Stomach (tissue), 9 donors: ENCODE measurements around the gene CA12. TPM values are rescaled to one million over a fixed set of nuclear protein-coding genes. Genes with fewer than 3 reads are reported as not detected.
A peak's percentile ranks its signal among the peaks of the same experiment; 100 is the strongest.

ENCODE experiments used
- DNase-seq, 2 donors: peaks; one replicate each; pipeline versions ENCODE4 v3.0.0 to v3.0.0-alpha.2; 2013 to 2019
- H3K27ac ChIP-seq, 5 donors: fragments of 200-600 bp in 4 of 5; sonication (generic) in 4 of 5; one replicate each; pipeline ENCODE4 v1.5.1; 2013 to 2019; ENCODE audit warnings: mild to moderate bottlenecking in 1 of 5, moderate library complexity in 1 of 5
- H3K27me3 ChIP-seq, 3 donors: fragments of 200-600 bp; sonication (generic); one replicate each; pipeline ENCODE4 v1.5.1; 2017 to 2019; ENCODE audit warnings: mixed run types in 1 of 3
- H3K36me3 ChIP-seq, 4 donors: fragments of 200-600 bp; sonication (generic); 1 replicate in 3 of 4; 2 replicates in 1 of 4; pipeline ENCODE4 v1.5.1; 2016 to 2019
- H3K4me1 ChIP-seq, 4 donors: fragments of 200-600 bp; sonication (generic); one replicate each; pipeline ENCODE4 v1.5.1; 2016 to 2019
- H3K4me3 ChIP-seq, 4 donors: fragments of 200-600 bp; sonication (generic) in 3 of 4; one replicate each; pipeline ENCODE4 v1.5.1; 2016 to 2019; ENCODE audit warnings: mild to moderate bottlenecking in 1 of 4
- H3K9me3 ChIP-seq, 4 donors: fragments of 200-600 bp; sonication (generic); one replicate each; pipeline ENCODE4 v1.5.1; 2016 to 2019
- EP300 ChIP-seq: sonication (generic); formaldehyde crosslinking; IDR thresholded peaks from one replicate; pipeline ENCODE4 v1.6.1; 2017; ENCODE audit warnings: antibody characterized with exemption
- POLR2A ChIP-seq, 4 donors: fragments of 450-650 bp; IDR thresholded peaks; one replicate each; pipeline ENCODE4 v1.6.1; 2016; ENCODE audit warnings: antibody characterized with exemption in 4 of 4, control low read depth in 2 of 4, mild to moderate bottlenecking in 1 of 4, moderate library complexity in 1 of 4
- POLR2AphosphoS5 ChIP-seq, 3 donors: sonication (generic); formaldehyde crosslinking; IDR thresholded peaks; one replicate each; pipeline ENCODE4 v1.6.1; 2016; ENCODE audit warnings: antibody characterized with exemption in 3 of 3
- WGBS, 5 donors: extraction: QIAGEN DNeasy Blood & Tissue Kit in 3 of 5; methylation state at CpG; one replicate each; pipeline versions ENCODE4 v1.1.5 to v1.1.7; 2013 to 2018; 5-methylcytosine and 5-hydroxymethylcytosine counted together
- intact Hi-C: fragments of 100-400 bp; cut with DNase I; formaldehyde crosslinking; loops from one replicate; pipeline ENCODE4 v1.15.1; 2023; ENCODE audit warnings: low total_unique reads
- polyA plus RNA-seq, 3 donors: library from polyadenylated mRNA; stranded (reverse); fragments of 200-250 nt; gene quantifications; one replicate each; pipeline ENCODE4 v1.2.3, GENCODE V29; 2013
- total RNA-seq, 5 donors: library from RNA; depleted of rRNA; stranded (reverse); fragments of >200 nt; gene quantifications; one replicate each; pipeline versions ENCODE4 v1.1.0 to v1.2.3, GENCODE V29; 2014 to 2016
- TF ChIP-seq, protein P1 (sequence below), 7 experiments: fragments of 450-650 bp in 4 of 7; fragments of 200-600 bp in 3 of 7; sonication (generic) in 3 of 7; IDR thresholded peaks; one replicate each; pipeline ENCODE4 v1.5.1; 2016 to 2019; ENCODE audit warnings: antibody characterized with exemption in 7 of 7, control low read depth in 2 of 7, mild to moderate bottlenecking in 1 of 7
- donor health status: healthy with polysubstance abuse.
- donor health status: Bipolar disorder and iron deficiency.
- donor health status: healthy.

The CA12 gene
- total and polyA plus RNA-seq, 8 donors: 0.46 to 58.8 (median 7.7) TPM

DNA sequence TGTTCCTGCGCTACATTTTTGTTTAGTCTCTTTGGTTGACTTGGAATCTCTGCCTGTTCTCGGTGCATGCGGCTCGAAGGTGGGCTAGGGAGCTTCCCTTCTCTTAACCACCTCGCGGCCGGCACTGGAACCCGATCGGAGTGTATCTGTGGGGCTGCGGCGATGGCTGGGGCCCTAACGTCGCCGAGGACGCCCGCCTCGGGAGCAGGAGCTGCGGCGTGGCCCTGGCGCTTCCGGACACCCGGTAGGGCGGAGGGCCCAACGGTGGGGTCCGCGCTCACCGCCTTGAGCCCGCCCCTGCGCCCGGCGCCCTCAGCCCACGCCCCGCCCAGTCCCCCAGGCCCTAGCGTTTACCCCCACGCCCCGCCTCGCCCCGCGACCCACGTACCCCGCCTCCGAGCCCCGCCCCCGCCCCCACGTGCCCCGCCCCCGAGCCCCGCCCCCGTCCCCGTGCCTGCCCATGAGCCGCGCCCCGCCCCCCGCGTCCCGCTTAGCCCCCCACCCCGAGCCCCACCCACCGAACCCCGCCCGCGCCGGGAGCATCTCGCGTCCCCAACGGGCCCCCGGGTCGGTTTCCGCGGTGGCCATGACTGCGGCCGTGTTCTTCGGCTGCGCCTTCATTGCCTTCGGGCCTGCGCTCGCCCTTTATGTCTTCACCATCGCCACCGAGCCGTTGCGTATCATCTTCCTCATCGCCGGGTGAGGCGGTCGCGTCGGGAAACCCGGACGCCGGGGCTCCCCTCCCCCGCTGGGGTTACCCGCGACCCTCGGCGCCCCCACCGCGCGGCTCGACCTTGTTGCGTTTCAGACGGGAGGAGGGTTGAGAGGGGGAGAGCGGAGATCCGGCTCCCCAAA lies 104.4 kb downstream of the CA12 start, which contains the start of gene APH1B:
TSS of gene APH1B (plus strand) at position 568 of the 855 bp plus-strand sequence. CDS start at position 587, 19 bp downstream.
- TF ChIP-seq, protein P1, sequence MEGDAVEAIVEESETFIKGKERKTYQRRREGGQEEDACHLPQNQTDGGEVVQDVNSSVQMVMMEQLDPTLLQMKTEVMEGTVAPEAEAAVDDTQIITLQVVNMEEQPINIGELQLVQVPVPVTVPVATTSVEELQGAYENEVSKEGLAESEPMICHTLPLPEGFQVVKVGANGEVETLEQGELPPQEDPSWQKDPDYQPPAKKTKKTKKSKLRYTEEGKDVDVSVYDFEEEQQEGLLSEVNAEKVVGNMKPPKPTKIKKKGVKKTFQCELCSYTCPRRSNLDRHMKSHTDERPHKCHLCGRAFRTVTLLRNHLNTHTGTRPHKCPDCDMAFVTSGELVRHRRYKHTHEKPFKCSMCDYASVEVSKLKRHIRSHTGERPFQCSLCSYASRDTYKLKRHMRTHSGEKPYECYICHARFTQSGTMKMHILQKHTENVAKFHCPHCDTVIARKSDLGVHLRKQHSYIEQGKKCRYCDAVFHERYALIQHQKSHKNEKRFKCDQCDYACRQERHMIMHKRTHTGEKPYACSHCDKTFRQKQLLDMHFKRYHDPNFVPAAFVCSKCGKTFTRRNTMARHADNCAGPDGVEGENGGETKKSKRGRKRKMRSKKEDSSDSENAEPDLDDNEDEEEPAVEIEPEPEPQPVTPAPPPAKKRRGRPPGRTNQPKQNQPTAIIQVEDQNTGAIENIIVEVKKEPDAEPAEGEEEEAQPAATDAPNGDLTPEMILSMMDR (IDR thresholded peaks at IDR 0.05): no peak
- TF ChIP-seq POLR2A (IDR thresholded peaks at IDR 0.05) (no peak), POLR2AphosphoS5 (IDR thresholded peaks at IDR 0.05) (peak in 2 of 3 donors; percentile 41 to 75)
- Histone ChIP-seq H3K4me3 (peak within 1 kb of the TSS; percentile 69 to 89 (median 80)), H3K27ac (peak within 1 kb of the TSS; percentile 81 to 90 (median 88)), H3K9me3 (no peaks in the 10 kb centered on the region), H3K4me1 (peaks cover 0 to 22% (median 14%) of the 10 kb centered on the region in 4 donors), H3K27me3 (no peaks in the 10 kb centered on the region), H3K36me3 (peaks cover 0 to 11% (median 5%) of the 10 kb centered on the region in 4 donors)
- intact Hi-C loops: no loop called here
- DNase-seq: peak; percentile 86 to 94
- whole genome bisulfite sequencing, 5 donors: 0 to 1% (median 1%) methylated on average over 14 to 100 of the region's 102 CpGs

DNA sequence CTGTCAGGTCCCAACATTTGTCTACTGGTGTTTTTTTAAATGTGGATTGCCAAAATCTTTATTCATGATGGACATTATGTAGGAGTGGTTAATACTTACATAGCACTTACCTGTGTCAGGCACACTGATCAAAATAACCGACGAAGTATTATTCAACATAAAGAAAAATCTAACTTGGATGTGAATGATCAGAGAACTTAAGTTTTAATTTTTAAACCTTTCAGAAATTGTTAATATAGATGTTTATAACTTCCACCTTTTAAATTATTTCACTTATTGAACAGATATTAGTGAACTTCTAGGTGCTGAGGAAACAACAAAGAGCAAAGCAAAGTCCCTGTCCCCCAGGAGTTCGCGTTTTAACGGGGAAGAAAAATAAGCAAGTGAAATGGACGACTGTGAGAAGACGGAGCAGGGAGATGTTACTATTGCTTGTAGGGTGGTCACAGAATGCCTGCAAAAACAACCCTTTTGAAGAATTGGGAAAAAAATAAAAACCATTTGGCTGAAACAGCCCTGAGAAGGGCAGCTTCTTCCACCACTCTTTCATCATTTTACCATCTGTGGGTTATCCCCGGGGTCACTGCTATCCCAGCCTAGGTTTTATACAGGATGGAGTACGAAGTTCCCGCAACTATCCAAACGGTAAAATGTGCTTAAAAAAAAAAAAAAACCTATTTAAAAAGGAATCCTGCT lies 105.2 kb downstream of the CA12 start:
- DNase-seq: no peak
- Histone ChIP-seq H3K27ac (peak overlapping the region; percentile 81 to 90 (median 88)), H3K4me1 (peaks cover 0 to 22% (median 14%) of the 10 kb centered on the region in 4 donors), H3K27me3 (no peaks in the 10 kb centered on the region), H3K36me3 (peaks cover 0 to 11% (median 5%) of the 10 kb centered on the region in 4 donors), H3K4me3 (peak overlapping the region; percentile 69 to 89 (median 80)), H3K9me3 (no peaks in the 10 kb centered on the region)
- 12 to 18% (median 16%) methylated on average over 11 of the region's 11 CpGs for WGBS, 5 donors
- intact Hi-C loops: no loop called here
- TF ChIP-seq, protein P1 (IDR thresholded peaks at IDR 0.05): no peak
- TF ChIP-seq EP300 (no peak), POLR2A (IDR thresholded peaks at IDR 0.05) (no peak), POLR2AphosphoS5 (IDR thresholded peaks at IDR 0.05) (no peak)

DNA sequence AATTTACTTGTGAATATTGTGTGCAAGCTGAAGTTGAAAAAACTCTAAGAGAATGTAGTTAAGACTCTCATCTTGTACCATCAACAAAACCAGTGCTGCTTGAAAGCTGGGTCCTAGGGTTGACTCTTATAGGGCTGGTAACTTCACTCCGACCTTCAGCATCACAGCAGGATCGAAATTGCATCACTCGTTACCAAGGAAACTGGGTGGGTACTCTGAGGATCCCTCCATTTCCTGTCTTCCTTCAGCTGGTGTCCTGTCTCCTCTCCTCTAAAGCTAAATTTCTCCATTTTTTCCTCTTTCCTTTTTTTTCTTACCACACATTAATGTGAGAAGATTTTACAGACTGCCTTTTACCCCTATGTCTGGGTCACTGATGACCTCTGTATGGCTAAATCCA lies 107.2 kb downstream of the CA12 start:
- peak in 1 of 2 donors; percentile 22 for DNase-seq
- TF ChIP-seq POLR2AphosphoS5 (IDR thresholded peaks at IDR 0.05) (no peak), EP300 (no peak), POLR2A (IDR thresholded peaks at IDR 0.05) (no peak)
- TF ChIP-seq, protein P1 (IDR thresholded peaks at IDR 0.05): no peak
- WGBS, 5 donors: 83 to 87% (median 85%) methylated on average over 3 of the region's 3 CpGs
- H3K9me3 ChIP-seq: no peaks in the 10 kb centered on the region
- H3K4me1 ChIP-seq: peaks cover 0 to 21% (median 12%) of the 10 kb centered on the region in 4 donors
- no peaks in the 10 kb centered on the region for H3K27me3 ChIP-seq
- no peak overlapping the region for H3K4me3 ChIP-seq
- peaks cover 0 to 8% (median 3%) of the 10 kb centered on the region in 4 donors for H3K36me3 ChIP-seq
- no peak overlapping the region for H3K27ac ChIP-seq
- intact Hi-C loops: no loop called here

Other genes with a start within 250 kb of the CA12 start
- 10 to 100 TPM in 4 of 5 donors, 1 to 10 TPM in 1; 8.4 to 69.8 (median 33.0) TPM for gene RPS27L, start 224.4 kb downstream of the CA12 start, total RNA-seq
- gene RPS27L, start 224.4 kb downstream of the CA12 start, polyA plus RNA-seq: 100 to 1,000 TPM; 211 to 432 (median 244) TPM
- 100 to 1,000 TPM in 1 of 5 donors, 10 to 100 TPM in 3, 1 to 10 TPM in 1; 2.0 to 103 (median 23.2) TPM for gene RAB8B, start 192.2 kb downstream of the CA12 start, total RNA-seq
- gene RAB8B, start 192.2 kb downstream of the CA12 start, polyA plus RNA-seq: 10 to 100 TPM in 2 of 3 donors, 1 to 10 TPM in 1; 4.5 to 13.6 (median 13.4) TPM
- gene APH1B, start 104.2 kb downstream of the CA12 start, total RNA-seq: 10 to 100 TPM in 1 of 5 donors, 1 to 10 TPM in 3, under 1 TPM in 1; 0.45 to 23.5 (median 7.6) TPM
- 1 to 10 TPM in 2 of 3 donors, under 1 TPM in 1; 0.92 to 3.8 (median 2.7) TPM for gene APH1B, start 104.2 kb downstream of the CA12 start, polyA plus RNA-seq
- 100 to 1,000 TPM in 2 of 5 donors, 10 to 100 TPM in 3; 10.5 to 174 (median 68.7) TPM for gene USP3, start 122.7 kb upstream of the CA12 start, total RNA-seq
- gene USP3, start 122.7 kb upstream of the CA12 start, polyA plus RNA-seq: 10 to 100 TPM; 20.8 to 27.3 (median 25.7) TPM
- gene FBXL22, start 215.5 kb upstream of the CA12 start, total RNA-seq: 10 to 100 TPM in 3 of 5 donors, 1 to 10 TPM in 1, not detected in 1; 7.7 to 34.4 (median 22.9) TPM
- gene FBXL22, start 215.5 kb upstream of the CA12 start, polyA plus RNA-seq: 1 to 10 TPM; 1.5 to 4.7 (median 2.3) TPM